Measurements from ENCODE around the gene KLHL3. TPM values are rescaled to one million over a fixed set of nuclear protein-coding genes. Genes with fewer than 3 reads are reported as not detected.
A peak's percentile ranks its signal among the peaks of the same experiment; 100 is the strongest.

KLHL3 gene
- total RNA-seq, 1 donor from 2014 or later = 7.5 TPM

- Histone ChIP-seq H3K9me3 (no peaks in the 10 kb centered on the region), H3K36me3 (no peaks in the 10 kb centered on the region), H3K4me1 (no peaks in the 10 kb centered on the region), H3K4me3 (no peak overlapping the region), H3K27ac (no peak overlapping the region), H3K27me3 (no peaks in the 10 kb centered on the region)
- TF ChIP-seq CTCF (IDR thresholded peaks at IDR 0.05) = no peak
- DNase-seq (ENCODE audit: low spot score in 2 of 2) = peak in 1 of 2 donors; percentile 31
- intact Hi-C loops (cut with DNase I) = loop anchor here (10.0 kb wide), 1 partner anchor 296 kb away; no protein-coding TSS in a partner anchor
Measured at GRCh38 chr5:137610598-137610997, 125.3 kb downstream of the KLHL3 start.

- no peaks in the 10 kb centered on the region for H3K4me1 ChIP-seq
- H3K27ac ChIP-seq = no peak overlapping the region
- TF ChIP-seq CTCF (IDR thresholded peaks at IDR 0.05) = no peak
- no peaks in the 10 kb centered on the region for H3K9me3 ChIP-seq
- intact Hi-C loops (cut with DNase I) = no loop called here
- H3K27me3 ChIP-seq = no peaks in the 10 kb centered on the region
- DNase-seq (ENCODE audit: low spot score in 2 of 2) = no peak
- no peaks in the 10 kb centered on the region for H3K36me3 ChIP-seq
- H3K4me3 ChIP-seq = no peak overlapping the region
Measured at GRCh38 chr5:137609127-137609526, 126.8 kb downstream of the KLHL3 start.

GRCh38 chr5:137607771-137608170, 128.1 kb downstream of the KLHL3 start:
- no peaks in the 10 kb centered on the region for H3K4me1 ChIP-seq
- no peaks in the 10 kb centered on the region for H3K27me3 ChIP-seq
- no peak overlapping the region for H3K27ac ChIP-seq
- H3K36me3 ChIP-seq = no peaks in the 10 kb centered on the region
- H3K4me3 ChIP-seq = no peak overlapping the region
- TF ChIP-seq CTCF (IDR thresholded peaks at IDR 0.05) = no peak
- intact Hi-C loops (cut with DNase I) = no loop called here
- DNase-seq (ENCODE audit: low spot score in 2 of 2) = no peak
- no peaks in the 10 kb centered on the region for H3K9me3 ChIP-seq

GRCh38 chr5:137606401-137606800, 129.5 kb downstream of the KLHL3 start:
- no peaks in the 10 kb centered on the region for H3K9me3 ChIP-seq
- TF ChIP-seq CTCF (IDR thresholded peaks at IDR 0.05) = no peak
- intact Hi-C loops (cut with DNase I) = no loop called here
- no peak overlapping the region for H3K4me3 ChIP-seq
- DNase-seq (ENCODE audit: low spot score in 2 of 2) = no peak
- H3K27ac ChIP-seq = no peak overlapping the region
- no peaks in the 10 kb centered on the region for H3K4me1 ChIP-seq
- H3K36me3 ChIP-seq = no peaks in the 10 kb centered on the region
- no peaks in the 10 kb centered on the region for H3K27me3 ChIP-seq

- H3K27me3 ChIP-seq = no peaks in the 10 kb centered on the region
- DNase-seq (ENCODE audit: low spot score in 2 of 2) = no peak
- peak in 1 of 3 experiments; percentile 35 for TF ChIP-seq CTCF (IDR thresholded peaks at IDR 0.05)
- no peaks in the 10 kb centered on the region for H3K36me3 ChIP-seq
- no peak overlapping the region for H3K4me3 ChIP-seq
- no peaks in the 10 kb centered on the region for H3K9me3 ChIP-seq
- intact Hi-C loops (cut with DNase I) = no loop called here
- H3K4me1 ChIP-seq = no peaks in the 10 kb centered on the region
- no peak overlapping the region for H3K27ac ChIP-seq
Measured at GRCh38 chr5:137605411-137605810, 130.5 kb downstream of the KLHL3 start.
